HG02852 (cell line): ENCODE measurements around the gene GJB1.

ENCODE experiments used
- ATAC-seq: cut with Tn5 transposase; IDR thresholded peaks from one replicate; pipeline ENCODE4 v1.9.1; 2021; ENCODE audit warnings: mild to moderate bottlenecking, moderate library complexity; ENCODE audit not compliant: unreplicated experiment

The GJB1 gene

DNA sequence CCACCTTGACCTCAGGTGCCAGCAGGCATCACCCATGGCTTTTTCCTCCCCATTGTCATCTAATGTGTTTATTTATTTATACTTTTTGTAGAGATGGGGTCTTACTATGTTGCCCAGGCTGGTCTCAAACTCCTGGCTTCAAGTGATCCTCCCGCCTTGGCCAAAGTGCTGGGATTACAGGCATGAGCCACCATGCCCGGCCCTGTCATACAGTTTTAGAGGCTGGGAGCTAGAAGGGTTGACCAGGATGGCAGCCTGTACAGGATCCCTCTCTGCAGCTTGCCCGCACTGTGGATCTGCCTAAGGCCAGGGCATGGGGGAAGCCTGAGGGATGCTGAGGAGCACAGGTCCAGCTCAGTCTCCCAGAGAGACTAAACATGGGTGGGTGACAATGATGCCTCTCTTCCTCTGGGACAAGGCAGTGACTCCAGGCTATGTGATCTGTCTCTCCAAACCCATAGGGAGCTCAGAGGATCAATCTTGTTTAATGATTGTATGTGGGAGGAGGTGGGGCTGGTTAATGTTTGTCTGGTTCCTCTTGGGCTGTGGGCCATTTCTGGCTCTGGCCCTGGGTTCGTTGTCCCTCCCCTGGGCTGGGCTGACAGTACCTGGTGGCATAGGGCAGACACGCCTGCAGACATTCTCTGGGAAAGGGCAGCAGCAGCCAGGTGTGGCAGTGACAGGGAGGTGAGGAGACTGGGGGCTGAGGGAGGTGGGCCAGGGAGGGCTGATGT lies 8.3 kb upstream of the GJB1 start:
- no peak for ATAC-seq

DNA sequence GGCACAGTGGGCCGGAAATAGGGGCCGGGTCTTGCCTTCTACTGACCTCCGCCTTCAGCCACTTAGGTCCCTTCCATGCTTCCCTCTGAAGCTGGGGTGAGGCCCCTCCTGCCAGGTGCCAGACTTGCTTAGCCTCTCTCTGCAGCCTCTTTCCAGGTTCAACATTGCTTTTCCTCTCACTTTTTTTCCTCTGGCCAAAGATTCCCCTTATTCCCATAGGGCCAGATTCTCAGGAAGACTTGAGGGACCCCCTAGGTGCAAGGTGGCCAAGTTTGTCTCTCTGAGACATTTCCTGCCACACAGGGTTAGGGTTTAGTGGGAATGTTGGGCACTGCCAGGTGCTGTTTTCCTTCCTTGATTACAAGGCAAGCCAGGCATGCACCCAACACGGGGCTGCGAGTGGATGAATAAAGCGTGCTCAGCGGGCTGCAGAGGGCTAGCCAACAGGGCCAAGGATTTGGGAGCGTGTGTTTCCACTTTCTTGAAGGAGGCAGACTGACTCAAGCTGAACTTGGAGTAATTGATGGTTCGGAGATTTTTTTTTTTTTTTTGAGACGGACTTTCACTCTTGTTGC lies 7.6 kb upstream of the GJB1 start:
- no peak for ATAC-seq

DNA sequence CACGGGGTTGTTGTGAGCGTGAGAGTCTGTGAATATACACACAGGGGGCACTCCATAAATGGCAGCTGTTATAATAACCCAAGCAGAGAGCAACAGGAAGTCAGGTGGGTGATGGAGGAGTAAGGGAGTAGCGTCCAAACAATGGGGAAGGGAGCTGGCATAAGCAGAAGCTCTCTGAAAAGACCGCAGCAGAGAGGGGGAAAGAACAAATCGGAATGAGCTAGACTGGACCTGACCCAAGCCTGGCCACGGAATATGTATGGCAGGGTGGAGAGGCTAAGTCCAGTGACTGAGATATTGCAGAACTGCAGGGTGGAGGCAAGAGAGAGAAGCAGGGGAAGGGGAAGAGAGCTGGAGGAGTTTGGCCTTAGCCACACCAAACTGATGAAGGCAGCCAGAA lies 6.5 kb upstream of the GJB1 start:
- no peak for ATAC-seq

DNA sequence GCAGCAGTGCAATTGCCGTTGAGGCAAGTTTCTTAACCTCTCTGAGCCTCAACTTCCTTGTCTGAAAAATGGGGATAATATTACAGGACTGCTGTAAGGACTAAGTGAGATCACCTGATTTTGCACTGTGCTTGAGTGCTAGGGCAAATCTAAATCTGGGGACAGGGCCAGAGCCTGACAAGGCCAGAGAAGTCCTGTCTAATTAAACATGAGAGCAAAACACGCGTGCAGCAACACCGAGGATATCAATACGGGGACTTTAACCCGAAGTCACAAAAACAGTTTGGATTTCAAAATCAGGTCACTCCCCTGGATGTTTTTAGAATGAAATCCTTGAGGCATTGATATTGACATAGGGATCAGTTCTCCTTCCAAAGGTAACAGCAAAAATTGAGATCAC lies 5.7 kb upstream of the GJB1 start:
- no peak for ATAC-seq

- no peak for ATAC-seq
Observed at GRCh38 chrX:71221145-71221544, 1.9 kb upstream of the GJB1 start.

DNA sequence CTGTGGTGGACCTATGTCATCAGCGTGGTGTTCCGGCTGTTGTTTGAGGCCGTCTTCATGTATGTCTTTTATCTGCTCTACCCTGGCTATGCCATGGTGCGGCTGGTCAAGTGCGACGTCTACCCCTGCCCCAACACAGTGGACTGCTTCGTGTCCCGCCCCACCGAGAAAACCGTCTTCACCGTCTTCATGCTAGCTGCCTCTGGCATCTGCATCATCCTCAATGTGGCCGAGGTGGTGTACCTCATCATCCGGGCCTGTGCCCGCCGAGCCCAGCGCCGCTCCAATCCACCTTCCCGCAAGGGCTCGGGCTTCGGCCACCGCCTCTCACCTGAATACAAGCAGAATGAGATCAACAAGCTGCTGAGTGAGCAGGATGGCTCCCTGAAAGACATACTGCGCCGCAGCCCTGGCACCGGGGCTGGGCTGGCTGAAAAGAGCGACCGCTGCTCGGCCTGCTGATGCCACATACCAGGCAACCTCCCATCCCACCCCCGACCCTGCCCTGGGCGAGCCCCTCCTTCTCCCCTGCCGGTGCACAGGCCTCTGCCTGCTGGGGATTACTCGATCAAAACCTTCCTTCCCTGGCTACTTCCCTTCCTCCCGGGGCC lies 1.2 kb downstream of the GJB1 start:
- ATAC-seq: no peak

- ATAC-seq: no peak
Observed at GRCh38 chrX:71225009-71225408, 2.0 kb downstream of the GJB1 start.

DNA sequence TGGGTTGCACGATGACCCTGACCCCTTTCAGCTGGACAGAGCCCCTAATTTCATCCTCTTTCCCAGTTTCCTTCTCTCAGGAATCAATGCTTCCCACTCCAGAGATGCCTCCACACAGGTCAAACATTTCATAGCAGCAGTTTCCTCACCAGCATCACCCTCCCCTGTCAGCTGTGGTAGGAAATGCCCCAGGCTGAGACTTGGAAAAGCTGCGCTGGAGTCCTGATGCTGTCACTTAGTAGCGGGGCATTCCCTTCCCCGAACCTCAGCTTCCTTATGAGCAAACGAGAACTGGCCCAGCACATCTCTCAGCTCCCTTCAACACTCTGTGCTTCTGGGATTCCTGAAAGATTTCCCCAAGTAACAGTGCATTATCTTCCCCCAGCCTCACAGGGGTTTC lies 2.7 kb downstream of the GJB1 start:
- no peak for ATAC-seq

DNA sequence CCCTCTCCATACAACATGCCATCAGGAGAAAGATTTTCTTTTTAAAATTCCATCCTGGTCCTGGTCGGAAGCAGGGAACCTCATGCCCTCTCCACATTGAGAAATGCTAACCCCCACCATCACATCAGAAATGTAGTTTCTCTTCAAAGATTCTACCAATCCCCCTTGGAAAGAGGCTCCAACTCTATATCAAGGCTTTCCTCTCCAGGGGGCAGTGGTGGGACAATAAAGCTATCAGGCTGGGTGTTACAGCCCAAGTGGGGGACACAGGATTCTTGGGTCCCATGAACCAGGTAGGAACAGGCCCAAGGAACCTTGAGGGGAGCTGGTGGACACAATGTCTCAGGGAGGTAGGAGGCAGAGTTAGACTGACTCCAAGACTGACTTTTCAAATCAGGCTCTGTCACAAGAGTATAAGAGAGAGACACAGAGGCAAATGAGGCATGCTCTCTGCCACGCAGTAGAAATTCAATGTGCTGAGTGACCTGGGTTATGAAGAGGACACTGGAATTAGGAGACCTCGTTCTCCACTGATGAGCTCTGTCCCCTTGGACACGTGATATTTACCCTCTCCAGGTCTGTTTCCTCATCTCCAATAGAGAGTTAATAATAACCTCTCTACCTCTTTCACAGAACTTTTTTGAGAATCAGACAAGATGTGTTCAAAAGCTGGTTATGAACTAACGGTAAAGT lies 4.5 kb downstream of the GJB1 start:
- no peak for ATAC-seq

DNA sequence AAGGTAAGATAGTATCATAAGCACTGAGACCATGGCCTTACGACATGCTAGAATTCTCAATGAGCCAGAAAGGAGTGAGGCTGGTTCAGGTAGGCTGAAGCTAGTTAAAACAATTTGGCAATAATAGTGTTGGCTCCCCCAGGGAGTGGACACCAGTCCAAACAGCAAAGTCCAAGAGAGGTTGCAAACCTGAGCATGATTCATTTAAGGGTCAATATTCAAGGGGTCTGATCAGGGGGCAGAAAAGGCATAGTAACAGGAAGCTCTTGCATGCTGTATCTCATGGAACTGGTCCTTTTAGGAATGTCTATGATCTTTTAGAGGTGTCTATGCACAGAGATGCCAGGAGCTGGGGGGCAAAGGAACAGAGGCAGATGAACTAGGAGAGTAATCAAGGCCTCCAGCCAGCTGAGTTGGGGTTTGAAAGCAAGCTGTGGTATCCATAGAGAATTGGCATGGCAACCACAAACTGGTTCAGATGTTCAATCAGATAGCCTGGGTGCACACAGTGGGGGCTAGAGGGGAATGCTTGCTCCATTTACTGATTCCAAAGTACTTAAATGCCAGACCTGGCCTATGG lies 5.1 kb downstream of the GJB1 start:
- ATAC-seq: no peak

DNA sequence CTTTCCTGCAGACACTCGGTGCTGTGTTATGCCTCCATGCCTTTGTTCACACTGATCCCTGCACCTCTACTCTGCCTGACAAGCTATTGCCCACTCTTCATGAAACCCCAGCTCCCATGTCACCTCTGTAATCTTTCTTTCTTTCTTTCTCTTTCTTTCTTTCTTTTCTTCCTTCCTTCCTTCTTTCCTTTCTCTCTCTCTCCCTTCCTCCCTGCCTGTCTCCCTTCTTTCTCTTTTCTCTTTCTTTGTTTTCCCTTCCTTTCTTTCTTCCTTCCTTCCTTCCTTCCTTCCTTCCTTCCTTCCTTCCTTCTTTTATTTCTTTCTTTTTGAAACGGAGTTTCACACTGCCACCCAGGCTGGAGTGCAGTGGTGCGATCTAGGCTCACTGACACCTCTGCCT lies 12.5 kb downstream of the GJB1 start:
- ATAC-seq: no peak

GRCh38 chrX:71236836-71237235 lies 13.8 kb downstream of the GJB1 start:
- no peak for ATAC-seq

- ATAC-seq: no peak
Observed at GRCh38 chrX:71239781-71240180, 16.8 kb downstream of the GJB1 start.

- ATAC-seq: no peak
Observed at GRCh38 chrX:71241301-71241700, 18.3 kb downstream of the GJB1 start.

- no peak for ATAC-seq
Observed at GRCh38 chrX:71244359-71245128, 21.5 kb downstream of the GJB1 start.

DNA sequence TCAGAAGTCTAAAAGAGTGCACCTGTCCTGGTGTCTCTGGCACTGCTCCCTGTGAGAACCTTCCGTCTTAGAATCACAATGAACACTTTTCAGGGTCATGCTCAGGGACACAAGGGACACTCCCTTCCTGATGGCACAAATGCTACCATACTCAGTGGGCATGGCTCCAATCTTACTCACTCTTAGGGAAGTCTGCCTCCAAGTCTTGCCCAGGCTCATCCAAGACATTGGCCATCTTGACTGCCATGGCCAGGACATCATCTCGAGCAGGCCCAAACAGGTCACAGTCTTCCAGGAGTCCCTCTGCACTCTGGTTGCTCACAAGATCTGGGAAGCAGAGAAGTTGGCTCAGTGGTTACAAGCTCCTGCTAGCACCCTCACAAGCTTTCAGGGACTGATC lies 22.1 kb downstream of the GJB1 start:
- no peak for ATAC-seq

- no peak for ATAC-seq
Observed at GRCh38 chrX:71250841-71251240, 27.8 kb downstream of the GJB1 start.

GRCh38 chrX:71251466-71251973 lies 28.5 kb downstream of the GJB1 start:
- no peak for ATAC-seq

DNA sequence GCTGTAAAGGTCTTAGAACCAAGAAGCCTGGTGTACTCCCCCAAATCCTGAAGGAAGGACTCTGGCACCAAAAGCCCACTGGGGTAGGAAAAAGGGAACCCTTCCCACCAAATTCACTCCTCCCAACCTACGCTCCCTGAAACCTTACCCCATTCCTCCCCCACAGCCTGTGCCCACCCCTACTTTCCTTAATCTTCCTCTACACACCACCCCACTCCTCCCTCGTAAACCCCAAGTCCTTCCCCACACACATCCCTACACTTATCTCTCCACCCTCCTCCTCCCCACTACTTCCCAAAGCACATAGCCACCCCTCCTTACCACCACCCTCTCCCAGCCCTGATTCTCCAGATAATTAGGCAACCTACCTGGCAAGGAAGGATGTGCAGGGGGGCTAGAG lies 29.2 kb downstream of the GJB1 start:
- ATAC-seq: no peak

- no peak for ATAC-seq
Observed at GRCh38 chrX:71253253-71254091, 30.4 kb downstream of the GJB1 start.
